HL-60/S4 treated with phorbol 12-myristate 13-acetate at 8.2 ng/mL for 4 days and 3 days (cell line): Measurements from ENCODE around the gene PAK2.
"Not testable (repeated sequence)": the region's sequence is repeated elsewhere in the genome, so short reads cannot be mapped to it uniquely, and the experiment has no call there.

ENCODE experiments used
- in situ Hi-C: fragments of 300-500 bp; cut with MboI; formaldehyde crosslinking; loops from 2 replicates; pipeline ENCODE4 v1.15.0; 2022; ENCODE audit warnings: low sequenced_read_pairs

Gene PAK2

DNA sequence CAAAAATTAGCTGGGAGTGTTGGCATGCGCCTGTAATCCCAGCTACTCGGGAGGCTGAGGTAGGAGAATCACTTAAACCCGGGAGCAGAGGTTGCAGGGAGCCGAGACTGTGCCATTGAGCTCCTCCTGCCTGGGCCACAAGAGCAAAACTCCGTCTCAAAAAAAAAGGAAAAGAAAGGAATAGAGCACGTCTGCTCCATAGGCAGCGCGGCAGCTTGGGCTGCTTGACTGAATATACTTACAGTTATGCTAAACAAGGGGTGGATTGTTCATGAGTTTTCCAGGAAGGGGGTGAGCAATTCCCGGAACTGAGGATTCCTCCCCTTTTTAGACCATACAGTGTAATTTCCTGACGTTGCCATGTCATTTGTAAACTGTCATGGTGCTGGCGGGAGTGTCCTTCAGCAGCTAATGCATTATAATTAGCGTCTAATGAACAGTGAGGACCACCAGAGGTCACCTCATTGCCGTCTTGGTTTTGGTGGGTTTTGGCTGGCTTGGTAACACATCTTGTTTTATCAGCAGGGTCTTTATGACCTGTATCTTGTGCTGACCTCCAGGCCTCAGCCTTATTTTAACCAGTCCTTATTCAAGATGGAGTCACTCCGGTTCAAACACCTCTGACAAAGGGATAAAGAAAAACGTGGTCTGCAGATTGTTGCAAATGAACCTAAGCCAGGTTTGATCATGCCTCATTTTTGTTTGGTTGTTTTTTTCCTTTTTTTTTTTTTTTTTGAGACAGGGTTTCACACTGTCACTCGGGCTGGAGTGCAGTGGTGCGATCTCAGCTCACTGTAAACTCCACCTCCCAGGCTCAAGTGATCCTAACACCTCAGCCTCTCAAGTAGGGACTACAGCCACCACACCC lies 103.1 kb downstream of the PAK2 start:
- in situ Hi-C loops = no loop called here

DNA sequence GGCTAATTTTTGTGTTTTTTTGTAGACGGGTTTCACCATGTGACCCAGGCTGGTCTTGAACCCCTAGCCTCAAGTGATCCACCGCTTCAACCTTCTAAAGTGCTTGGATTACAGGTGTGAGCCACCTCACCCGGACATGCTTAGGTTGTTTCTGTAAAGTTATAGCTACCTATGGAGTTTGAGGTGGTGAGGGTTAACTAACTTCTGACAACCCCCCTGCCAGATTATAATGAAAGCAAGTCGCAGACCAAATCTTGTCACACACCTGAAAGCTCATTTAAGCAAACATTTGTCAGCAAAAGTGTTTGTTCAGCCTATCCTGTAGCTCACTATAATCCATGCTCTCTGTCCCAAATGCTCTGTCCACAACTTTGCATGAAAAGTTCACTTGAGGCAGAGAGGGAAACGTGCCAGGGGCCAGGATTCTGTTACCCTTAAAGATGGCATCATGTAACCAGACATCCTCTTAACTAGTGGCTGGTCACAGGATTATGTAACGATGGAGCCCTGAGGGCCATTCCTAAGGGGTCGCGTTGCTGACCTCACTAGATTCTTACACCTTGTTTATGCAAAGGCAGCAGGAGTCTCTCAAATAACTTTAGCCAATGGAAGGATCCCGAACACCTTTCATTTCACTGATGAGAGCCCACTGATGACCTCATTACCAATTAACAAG lies 103.9 kb downstream of the PAK2 start:
- in situ Hi-C loops = no loop called here

- in situ Hi-C loops = not testable (repeated sequence)
Measured at GRCh38 chr3:196844235-196845219, 104.9 kb downstream of the PAK2 start.

DNA sequence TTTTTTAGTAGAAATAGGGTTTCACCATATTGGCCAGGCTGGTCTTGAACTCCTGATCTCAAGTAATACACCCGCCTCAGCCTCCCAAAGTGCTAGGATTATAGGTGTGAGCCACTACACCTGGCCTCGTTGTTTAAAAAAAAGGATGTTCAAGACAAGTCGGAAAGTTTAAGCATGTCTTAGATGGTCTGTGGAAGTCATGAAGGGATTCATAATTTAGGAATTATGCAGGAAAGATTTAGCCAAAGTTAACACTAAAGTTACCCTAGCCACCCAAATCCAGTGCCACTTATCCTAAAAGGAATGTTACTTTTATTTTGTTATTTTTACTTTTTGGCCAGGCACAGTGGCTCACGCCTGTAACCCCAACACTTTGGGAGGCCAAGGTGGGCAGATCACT lies 108.7 kb downstream of the PAK2 start:
- in situ Hi-C loops = not testable (repeated sequence)

- in situ Hi-C loops = no loop called here
Measured at GRCh38 chr3:196849180-196849741, 109.6 kb downstream of the PAK2 start.

- in situ Hi-C loops = not testable (repeated sequence)
Measured at GRCh38 chr3:196863000-196863399, 123.3 kb downstream of the PAK2 start.

DNA sequence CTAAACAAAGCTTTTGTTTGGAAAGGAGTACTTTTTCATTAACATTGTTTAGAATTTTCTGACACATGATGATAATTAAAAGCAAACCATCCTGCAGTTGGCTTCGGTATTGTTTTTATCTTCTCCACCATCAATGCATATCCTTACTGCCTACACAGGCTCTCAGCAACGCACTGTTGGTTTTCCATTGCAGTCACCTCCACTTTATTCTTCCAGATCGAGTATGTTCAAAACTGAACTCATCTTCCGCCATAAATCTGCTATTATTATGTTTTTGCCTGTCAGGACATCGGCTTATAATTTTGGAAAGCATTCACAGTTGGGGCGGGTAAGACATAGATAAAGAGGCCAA lies 127.5 kb downstream of the PAK2 start:
- in situ Hi-C loops = no loop called here

DNA sequence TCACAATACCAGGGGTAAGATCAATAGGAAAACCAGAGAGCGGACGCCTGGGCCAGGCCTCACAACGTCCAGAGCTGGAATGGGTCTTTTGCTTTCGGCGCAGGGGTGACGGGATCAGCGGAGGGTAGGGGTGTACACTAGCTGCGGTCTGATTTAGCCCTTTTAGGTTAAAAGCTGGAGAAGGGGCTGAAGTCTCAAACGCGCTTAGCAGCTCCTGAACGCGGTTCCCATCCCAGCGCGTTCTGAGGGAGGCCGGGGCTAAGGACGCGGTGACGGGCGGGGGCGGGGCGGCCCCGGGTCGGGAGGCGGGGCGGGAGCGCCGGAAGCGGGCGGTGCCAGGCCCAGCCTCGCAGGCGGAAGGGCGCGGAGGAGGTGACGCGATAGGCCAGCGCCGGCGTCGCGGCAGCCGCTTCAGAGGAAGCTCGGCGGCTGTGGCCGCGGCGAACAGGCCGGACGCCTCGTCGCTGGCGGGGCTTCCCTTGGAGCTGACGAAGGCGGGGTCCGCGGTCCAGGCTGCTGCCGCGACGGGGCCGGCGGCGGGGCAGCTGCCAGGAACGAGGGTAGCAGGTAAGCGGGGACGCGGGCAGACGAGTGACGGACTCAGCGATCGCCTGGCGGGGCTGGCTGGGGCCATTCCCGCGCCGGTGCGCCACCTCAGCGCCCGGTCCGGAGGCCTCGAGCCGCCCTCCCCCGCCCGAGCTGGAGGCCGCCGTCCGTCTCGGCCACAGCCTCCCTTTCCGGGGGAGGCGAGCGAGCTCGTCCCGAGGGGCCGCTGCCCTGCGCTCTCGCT lies 128.0 kb downstream of the PAK2 start, which contains the start of gene SENP5:
TSS of gene SENP5 (plus strand) at position 414 of the 790 bp plus-strand sequence. CDS start 17,262 bp downstream, outside the sequence.
- in situ Hi-C loops = no loop called here

DNA sequence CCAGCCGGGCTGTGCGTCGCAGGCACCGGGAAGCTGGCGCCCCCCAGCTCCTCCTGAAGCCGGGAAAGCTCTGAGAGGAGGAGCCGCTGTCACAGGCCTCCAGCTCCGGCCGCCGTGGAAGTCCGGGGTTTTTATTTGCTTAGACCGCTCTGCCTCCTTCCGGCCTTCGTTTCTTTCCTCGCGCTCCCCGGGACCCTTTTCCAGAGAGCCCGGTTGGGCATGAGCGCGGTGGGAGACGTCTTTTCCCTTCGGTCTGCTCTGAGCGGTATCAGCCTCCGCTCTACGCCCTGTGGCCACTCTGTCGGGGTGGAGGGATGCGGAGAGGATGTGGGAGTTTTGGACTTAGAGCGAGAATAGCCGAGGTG lies 128.6 kb downstream of the PAK2 start:
- in situ Hi-C loops = no loop called here

- in situ Hi-C loops = no loop called here
Measured at GRCh38 chr3:196872316-196872715, 132.7 kb downstream of the PAK2 start.

DNA sequence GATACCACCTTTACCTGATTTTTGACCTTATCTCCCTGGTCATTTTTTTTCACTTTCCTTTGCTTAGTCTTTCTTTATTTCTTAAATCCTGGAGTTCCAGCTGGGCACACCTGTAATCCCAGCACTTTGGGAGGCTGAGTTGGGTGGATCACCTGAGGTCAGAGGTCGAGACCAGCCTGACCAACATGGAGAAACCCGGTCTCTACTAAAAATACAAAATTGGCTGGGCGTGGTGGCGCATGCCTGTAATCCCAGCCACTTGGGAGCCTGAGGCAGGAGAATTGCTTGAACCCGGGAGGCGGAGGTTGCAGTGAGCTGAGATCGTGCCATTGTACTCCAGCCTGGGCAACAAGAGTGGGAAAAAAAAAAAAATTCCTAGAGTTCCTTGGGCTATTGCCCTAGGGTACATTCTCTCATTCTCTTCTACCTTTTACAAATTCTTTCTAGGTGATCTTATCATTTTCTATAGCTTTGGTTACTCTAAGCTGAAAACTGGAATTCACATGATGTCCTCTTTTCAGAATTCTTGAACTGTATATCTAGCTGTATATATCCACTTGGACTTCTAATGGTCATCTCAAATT lies 134.9 kb downstream of the PAK2 start:
- in situ Hi-C loops = not testable (repeated sequence)

- in situ Hi-C loops = no loop called here
Measured at GRCh38 chr3:196875258-196875657, 135.6 kb downstream of the PAK2 start.
